ENCODE data around the gene GALNS.
A peak's percentile ranks its signal among the peaks of the same experiment; 100 is the strongest.
"Not testable (repeated sequence)": the region's sequence is repeated elsewhere in the genome, so short reads cannot be mapped to it uniquely, and the experiment has no call there.

GALNS gene

DNA sequence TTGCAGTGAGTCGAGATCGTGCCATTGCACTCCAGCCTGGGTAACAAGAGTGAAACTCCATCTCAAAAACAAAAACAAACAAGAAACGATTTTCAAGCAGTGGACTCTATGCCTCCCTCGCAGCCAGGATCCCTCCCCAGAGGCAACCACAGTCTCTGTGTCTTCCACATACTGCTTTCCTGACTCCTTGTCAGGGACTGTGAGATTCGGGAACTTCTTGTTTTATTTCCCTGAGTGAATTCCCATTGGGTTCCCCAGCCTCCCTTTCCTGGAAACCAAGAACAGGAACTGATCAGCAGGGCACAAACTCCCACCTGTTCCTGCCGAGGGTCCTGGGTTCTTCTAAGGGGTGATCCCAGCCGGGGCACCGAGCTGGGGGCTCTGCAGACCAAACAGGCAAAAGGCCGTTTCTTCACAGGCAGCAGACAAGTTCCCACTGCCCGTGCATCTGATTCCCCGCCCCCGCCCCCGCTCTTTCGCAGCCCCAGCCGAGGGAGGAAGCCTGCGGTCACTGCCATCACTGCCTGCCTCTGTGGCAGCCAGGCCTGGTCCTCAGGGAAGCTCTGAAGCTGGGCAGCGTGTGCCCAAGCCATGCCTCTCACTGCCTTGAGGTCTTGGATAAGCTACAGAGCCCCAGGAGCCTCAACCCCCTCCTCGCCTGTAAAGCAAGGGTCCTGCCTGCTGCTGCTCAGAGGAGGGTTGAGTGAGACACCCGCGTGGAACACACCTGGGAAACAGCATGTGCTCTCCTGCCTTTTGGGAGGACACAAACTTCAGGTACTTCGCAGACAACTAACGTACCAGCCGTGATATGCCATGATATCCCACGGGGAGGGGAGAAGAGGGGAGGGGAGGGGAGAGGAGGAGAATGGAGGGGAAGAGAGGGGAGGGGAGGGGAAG, 66.2 kb downstream of the GALNS start:
- Histone ChIP-seq H3K4me3 (ENCODE audit: low read length, poor library complexity, severe bottlenecking) (peak overlapping the region; percentile 91), H3K4me1 (ENCODE audit: insufficient read depth, low read length, poor library complexity, severe bottlenecking) (peaks cover 46% of the 10 kb centered on the region), H3K79me2 (ENCODE audit: insufficient read depth, low read length) (peaks cover 26% of the 10 kb centered on the region), H3K9me3 (ENCODE audit: insufficient read depth, low read depth, low read length) (no peaks in the 10 kb centered on the region), H3K9ac (ENCODE audit: low read depth, low read length, poor library complexity, severe bottlenecking) (peak overlapping the region; percentile 92), H3F3A (ENCODE audit: low read depth) (0 out of 2 replicates have a peak, but pooled peaks cover 3% of the 10 kb centered on the region), H2AFZ (ENCODE audit: low read length) (no peak overlapping the region), H3K4me2 (ENCODE audit: low read depth, low read length, poor library complexity, severe bottlenecking) (peak overlapping the region; percentile 93), H3K27me3 (ENCODE audit: insufficient read depth, low read length, poor library complexity, severe bottlenecking) (no peaks in the 10 kb centered on the region), H4K20me1 (ENCODE audit: insufficient read depth, low read length, poor library complexity, severe bottlenecking) (no peaks in the 10 kb centered on the region), H3K36me3 (ENCODE audit: insufficient read depth, low read length) (no peaks in the 10 kb centered on the region), H3K9me2 (replicated peaks; ENCODE audit: low read depth, low read length) (no peaks in the 10 kb centered on the region)
- TF ChIP-seq, protein P1, sequence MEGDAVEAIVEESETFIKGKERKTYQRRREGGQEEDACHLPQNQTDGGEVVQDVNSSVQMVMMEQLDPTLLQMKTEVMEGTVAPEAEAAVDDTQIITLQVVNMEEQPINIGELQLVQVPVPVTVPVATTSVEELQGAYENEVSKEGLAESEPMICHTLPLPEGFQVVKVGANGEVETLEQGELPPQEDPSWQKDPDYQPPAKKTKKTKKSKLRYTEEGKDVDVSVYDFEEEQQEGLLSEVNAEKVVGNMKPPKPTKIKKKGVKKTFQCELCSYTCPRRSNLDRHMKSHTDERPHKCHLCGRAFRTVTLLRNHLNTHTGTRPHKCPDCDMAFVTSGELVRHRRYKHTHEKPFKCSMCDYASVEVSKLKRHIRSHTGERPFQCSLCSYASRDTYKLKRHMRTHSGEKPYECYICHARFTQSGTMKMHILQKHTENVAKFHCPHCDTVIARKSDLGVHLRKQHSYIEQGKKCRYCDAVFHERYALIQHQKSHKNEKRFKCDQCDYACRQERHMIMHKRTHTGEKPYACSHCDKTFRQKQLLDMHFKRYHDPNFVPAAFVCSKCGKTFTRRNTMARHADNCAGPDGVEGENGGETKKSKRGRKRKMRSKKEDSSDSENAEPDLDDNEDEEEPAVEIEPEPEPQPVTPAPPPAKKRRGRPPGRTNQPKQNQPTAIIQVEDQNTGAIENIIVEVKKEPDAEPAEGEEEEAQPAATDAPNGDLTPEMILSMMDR (conservative IDR thresholded peaks at IDR 0.05; ENCODE audit: low read length): no peak

DNA sequence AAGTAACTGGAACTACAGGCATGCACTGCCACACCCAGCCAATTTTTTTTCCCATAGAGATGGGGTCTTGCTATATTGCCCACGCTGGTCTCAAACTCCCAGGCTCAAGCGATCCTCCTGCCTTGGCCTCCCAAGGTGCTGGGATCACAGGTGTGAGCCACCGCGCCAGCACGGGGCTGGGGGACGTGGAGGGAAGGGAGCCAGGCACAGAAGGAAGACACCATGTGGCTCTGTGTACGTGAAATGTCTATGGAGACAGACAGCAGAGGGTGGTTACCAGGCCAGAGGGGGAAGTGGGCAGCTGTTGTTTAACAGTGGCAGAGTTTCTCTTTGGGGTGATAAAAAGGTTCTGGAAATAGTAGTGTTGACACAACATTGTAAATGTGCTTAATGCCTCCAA, 67.2 kb downstream of the GALNS start:
- peaks cover 37% of the 10 kb centered on the region for H3K4me1 ChIP-seq (ENCODE audit: insufficient read depth, low read length, poor library complexity, severe bottlenecking)
- peaks cover 33% of the 10 kb centered on the region for H3K79me2 ChIP-seq (ENCODE audit: insufficient read depth, low read length)
- TF ChIP-seq, protein P1 (conservative IDR thresholded peaks at IDR 0.05; ENCODE audit: low read length): no peak
- no peak for TF ChIP-seq EZH2phosphoT487 (IDR thresholded peaks at IDR 0.05; ENCODE audit: borderline replicate concordance)
- no peaks in the 10 kb centered on the region for H3K27me3 ChIP-seq (ENCODE audit: insufficient read depth, low read length, poor library complexity, severe bottlenecking)
- peak overlapping the region; percentile 93 for H3K4me2 ChIP-seq (ENCODE audit: low read depth, low read length, poor library complexity, severe bottlenecking)
- no peaks in the 10 kb centered on the region for H3K9me3 ChIP-seq (ENCODE audit: insufficient read depth, low read depth, low read length)
- H4K20me1 ChIP-seq (ENCODE audit: insufficient read depth, low read length, poor library complexity, severe bottlenecking): no peaks in the 10 kb centered on the region
- peak overlapping the region; percentile 92 for H3K9ac ChIP-seq (ENCODE audit: low read depth, low read length, poor library complexity, severe bottlenecking)
- no peaks in the 10 kb centered on the region for H3K9me2 ChIP-seq (replicated peaks; ENCODE audit: low read depth, low read length)
- no peaks in the 10 kb centered on the region for H3K36me3 ChIP-seq (ENCODE audit: insufficient read depth, low read length)
- peak overlapping the region; percentile 91 for H3K4me3 ChIP-seq (ENCODE audit: low read length, poor library complexity, severe bottlenecking)
- H3F3A ChIP-seq (ENCODE audit: low read depth): 0 out of 2 replicates have a peak, but pooled peaks cover 3% of the 10 kb centered on the region
- H2AFZ ChIP-seq (ENCODE audit: low read length): no peak overlapping the region

DNA sequence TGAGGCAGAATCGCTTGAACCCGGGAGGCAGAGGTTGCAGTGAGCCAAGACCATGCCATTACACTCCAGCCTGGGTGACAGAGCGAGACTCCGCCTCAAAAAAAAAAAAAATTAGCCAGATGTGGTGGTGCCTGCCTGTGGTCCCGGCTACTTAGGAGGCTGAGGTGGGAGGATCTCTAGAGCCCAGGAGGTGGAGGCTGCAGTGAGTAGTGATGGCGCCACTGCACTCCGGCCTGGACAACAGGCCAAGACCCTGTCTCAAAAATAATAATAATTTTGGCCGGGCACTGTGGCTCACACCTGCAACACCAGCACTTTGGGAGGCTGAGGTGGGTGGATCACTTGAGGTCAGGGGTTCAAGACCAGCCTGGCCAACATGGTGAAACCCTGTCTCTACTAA, 68.0 kb downstream of the GALNS start:
- peaks cover 32% of the 10 kb centered on the region for H3K4me1 ChIP-seq (ENCODE audit: insufficient read depth, low read length, poor library complexity, severe bottlenecking)
- not testable (repeated sequence) for H3K9me2 ChIP-seq (replicated peaks; ENCODE audit: low read depth, low read length); H3K4me2 ChIP-seq (ENCODE audit: low read depth, low read length, poor library complexity, severe bottlenecking); H3K9ac ChIP-seq (ENCODE audit: low read depth, low read length, poor library complexity, severe bottlenecking); H3K4me3 ChIP-seq (ENCODE audit: low read length, poor library complexity, severe bottlenecking); H3K27me3 ChIP-seq (ENCODE audit: insufficient read depth, low read length, poor library complexity, severe bottlenecking); H3F3A ChIP-seq (ENCODE audit: low read depth); H4K20me1 ChIP-seq (ENCODE audit: insufficient read depth, low read length, poor library complexity, severe bottlenecking); H2AFZ ChIP-seq (ENCODE audit: low read length); H3K36me3 ChIP-seq (ENCODE audit: insufficient read depth, low read length); H3K9me3 ChIP-seq (ENCODE audit: insufficient read depth, low read depth, low read length)
- peaks cover 41% of the 10 kb centered on the region for H3K79me2 ChIP-seq (ENCODE audit: insufficient read depth, low read length)

Measured in Loucy (cell line).